ENCODE data around the gene CEP128. TPM values are rescaled to one million over a fixed set of nuclear protein-coding genes. Genes with fewer than 3 reads are reported as not detected.
"Not testable (repeated sequence)": the region's sequence is repeated elsewhere in the genome, so short reads cannot be mapped to it uniquely, and the experiment has no call there.

The CEP128 gene
- total and polyA plus RNA-seq, 2 donors from 2014 or later = 0.43 to 9.0 TPM

DNA sequence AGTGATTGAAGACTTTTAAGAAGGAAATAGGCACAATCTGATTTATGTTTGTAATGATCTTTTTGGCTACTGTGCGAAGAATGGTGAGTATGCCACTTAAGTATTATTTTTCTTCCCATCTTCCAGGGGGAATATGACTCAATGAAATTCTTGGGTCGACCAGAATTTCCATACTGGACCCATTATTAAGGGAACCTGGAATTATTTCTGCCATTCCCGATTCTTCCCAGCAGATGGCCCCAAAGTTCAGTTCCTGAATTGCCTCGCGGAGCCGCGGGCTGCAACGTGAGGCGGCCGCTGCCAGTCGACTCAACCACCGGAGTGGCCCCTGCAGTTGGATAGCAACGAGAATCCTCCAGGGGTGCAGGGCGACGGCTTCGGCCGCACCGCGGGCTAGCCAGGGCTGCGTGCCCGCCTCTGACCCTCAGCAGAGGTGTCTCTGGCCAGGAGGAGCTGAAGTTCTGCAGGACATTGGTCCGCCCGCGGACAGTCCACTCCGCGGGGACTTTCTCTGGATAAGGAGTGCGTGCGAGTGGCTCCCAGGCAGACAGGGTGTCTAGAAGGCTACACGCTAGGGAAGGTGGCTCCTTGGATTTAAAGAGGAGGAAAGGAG, 13.3 kb upstream of the CEP128 start:
- H3K9me3 ChIP-seq (ENCODE audit: control insufficient read depth in 2 of 3, insufficient read depth in 1 of 3, low read length in 3 of 3) = no peaks in the 10 kb centered on the region
- H3K36me3 ChIP-seq (ENCODE audit: control insufficient read depth in 2 of 3, insufficient read depth in 3 of 3, low read length in 3 of 3) = no peaks in the 10 kb centered on the region
- H3K27me3 ChIP-seq (ENCODE audit: control insufficient read depth, insufficient read depth, low read length) = peaks cover 7% of the 10 kb centered on the region
- DNase-seq = peak; percentile 83 to 90 (median 89)
- TF ChIP-seq, protein P1, sequence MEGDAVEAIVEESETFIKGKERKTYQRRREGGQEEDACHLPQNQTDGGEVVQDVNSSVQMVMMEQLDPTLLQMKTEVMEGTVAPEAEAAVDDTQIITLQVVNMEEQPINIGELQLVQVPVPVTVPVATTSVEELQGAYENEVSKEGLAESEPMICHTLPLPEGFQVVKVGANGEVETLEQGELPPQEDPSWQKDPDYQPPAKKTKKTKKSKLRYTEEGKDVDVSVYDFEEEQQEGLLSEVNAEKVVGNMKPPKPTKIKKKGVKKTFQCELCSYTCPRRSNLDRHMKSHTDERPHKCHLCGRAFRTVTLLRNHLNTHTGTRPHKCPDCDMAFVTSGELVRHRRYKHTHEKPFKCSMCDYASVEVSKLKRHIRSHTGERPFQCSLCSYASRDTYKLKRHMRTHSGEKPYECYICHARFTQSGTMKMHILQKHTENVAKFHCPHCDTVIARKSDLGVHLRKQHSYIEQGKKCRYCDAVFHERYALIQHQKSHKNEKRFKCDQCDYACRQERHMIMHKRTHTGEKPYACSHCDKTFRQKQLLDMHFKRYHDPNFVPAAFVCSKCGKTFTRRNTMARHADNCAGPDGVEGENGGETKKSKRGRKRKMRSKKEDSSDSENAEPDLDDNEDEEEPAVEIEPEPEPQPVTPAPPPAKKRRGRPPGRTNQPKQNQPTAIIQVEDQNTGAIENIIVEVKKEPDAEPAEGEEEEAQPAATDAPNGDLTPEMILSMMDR (IDR thresholded peaks at IDR 0.05; ENCODE audit: borderline replicate concordance, extremely low read depth, insufficient read depth) = peak; percentile 79
- no peak overlapping the region for H3K27ac ChIP-seq (ENCODE audit: low read depth in 2 of 2, low read length in 2 of 2)
- FAIRE-seq = peak; percentile 87
- H3K4me1 ChIP-seq (ENCODE audit: control insufficient read depth in 2 of 3, insufficient read depth in 2 of 3, low read depth in 1 of 3, low read length in 3 of 3) = peaks cover 0 to 5% (median 0%) of the 10 kb centered on the region in 3 donors
- H3K9ac ChIP-seq (ENCODE audit: low read length in 3 of 3) = peak overlapping the region in 1 of 3 donors; percentile 37
- H3K4me3 ChIP-seq (ENCODE audit: low read length in 3 of 3) = peak overlapping the region; percentile 42 to 67 (median 61)
- intact Hi-C loops (cut with DNase I) = no loop called here

DNA sequence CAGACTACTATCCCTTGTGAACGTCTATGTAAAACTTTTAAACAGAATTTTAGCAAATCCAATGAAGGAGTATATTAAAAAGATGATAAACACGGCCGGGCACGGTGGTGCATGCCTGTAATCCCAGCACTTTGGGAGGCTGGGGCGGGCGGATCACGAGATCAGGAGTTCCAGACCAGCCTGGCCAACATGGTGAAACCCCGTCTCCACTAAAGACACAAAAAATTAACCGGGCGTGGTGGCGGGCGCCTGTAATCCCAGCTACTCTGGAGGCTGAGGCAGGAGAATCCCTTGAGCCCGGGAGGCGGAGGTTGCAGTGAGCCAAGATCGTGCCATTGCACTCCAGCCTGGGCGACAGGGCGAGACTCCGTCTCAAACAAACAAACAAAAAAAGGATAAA, 11.7 kb upstream of the CEP128 start:
- intact Hi-C loops (cut with DNase I); H3K4me1 ChIP-seq (ENCODE audit: control insufficient read depth in 2 of 3, insufficient read depth in 2 of 3, low read depth in 1 of 3, low read length in 3 of 3); H3K27ac ChIP-seq (ENCODE audit: low read depth in 2 of 2, low read length in 2 of 2); H3K27me3 ChIP-seq (ENCODE audit: control insufficient read depth, insufficient read depth, low read length); FAIRE-seq; DNase-seq; H3K4me3 ChIP-seq (ENCODE audit: low read length in 3 of 3); H3K9ac ChIP-seq (ENCODE audit: low read length in 3 of 3); H3K36me3 ChIP-seq (ENCODE audit: control insufficient read depth in 2 of 3, insufficient read depth in 3 of 3, low read length in 3 of 3); H3K9me3 ChIP-seq (ENCODE audit: control insufficient read depth in 2 of 3, insufficient read depth in 1 of 3, low read length in 3 of 3): not testable (repeated sequence)

DNA sequence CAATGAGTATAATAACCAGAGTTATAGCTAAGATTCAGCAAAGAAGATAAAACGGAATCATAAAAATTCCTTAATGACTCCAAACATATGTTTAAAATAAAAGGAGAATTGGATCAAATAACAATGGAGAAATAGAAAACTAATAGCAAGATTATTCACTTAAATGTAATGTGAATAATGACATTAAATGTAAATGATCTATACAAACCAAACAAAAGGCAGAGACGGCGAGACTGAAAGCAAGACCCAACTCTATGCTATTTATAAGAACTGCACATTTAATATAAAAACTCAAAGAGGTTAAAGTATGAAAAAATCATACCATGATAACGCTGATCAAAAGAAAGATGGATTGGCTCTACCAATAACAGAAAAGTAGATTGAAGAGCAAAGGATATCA, 10.0 kb upstream of the CEP128 start:
- Histone ChIP-seq H3K4me1 (ENCODE audit: control insufficient read depth in 2 of 3, insufficient read depth in 2 of 3, low read depth in 1 of 3, low read length in 3 of 3) (peaks cover 0 to 2% (median 0%) of the 10 kb centered on the region in 3 donors), H3K4me3 (ENCODE audit: low read length in 3 of 3) (no peak overlapping the region), H3K9me3 (ENCODE audit: control insufficient read depth in 2 of 3, insufficient read depth in 1 of 3, low read length in 3 of 3) (no peaks in the 10 kb centered on the region), H3K36me3 (ENCODE audit: control insufficient read depth in 2 of 3, insufficient read depth in 3 of 3, low read length in 3 of 3) (no peaks in the 10 kb centered on the region), H3K9ac (ENCODE audit: low read length in 3 of 3) (no peak overlapping the region), H3K27me3 (ENCODE audit: control insufficient read depth, insufficient read depth, low read length) (peaks cover 3% of the 10 kb centered on the region), H3K27ac (ENCODE audit: low read depth in 2 of 2, low read length in 2 of 2) (no peak overlapping the region)
- intact Hi-C loops (cut with DNase I) = no loop called here
- no peak for FAIRE-seq
- no peak for DNase-seq
- TF ChIP-seq, protein P1 (IDR thresholded peaks at IDR 0.05; ENCODE audit: borderline replicate concordance, extremely low read depth, insufficient read depth) = no peak

DNA sequence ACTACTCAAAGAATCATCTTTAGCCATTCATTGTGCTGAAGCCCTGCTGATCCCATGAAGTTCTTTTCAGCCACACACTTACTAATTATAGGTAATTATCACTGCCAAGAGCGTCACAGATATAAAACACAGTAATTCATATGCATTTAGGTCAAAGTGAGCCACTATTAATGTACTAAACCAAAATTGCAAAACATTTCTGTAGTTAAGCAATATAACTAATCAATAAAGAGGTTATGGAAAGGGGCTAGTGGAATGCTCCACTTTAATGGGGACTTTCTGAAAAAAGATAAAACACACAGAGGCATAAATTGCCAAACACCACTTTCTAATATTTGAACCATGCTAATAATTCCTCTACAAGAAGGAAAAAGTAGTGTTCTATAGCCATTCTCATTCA, 6.8 kb upstream of the CEP128 start:
- Histone ChIP-seq H3K36me3 (ENCODE audit: control insufficient read depth in 2 of 3, insufficient read depth in 3 of 3, low read length in 3 of 3) (no peaks in the 10 kb centered on the region), H3K27ac (ENCODE audit: low read depth in 2 of 2, low read length in 2 of 2) (no peak overlapping the region), H3K9ac (ENCODE audit: low read length in 3 of 3) (no peak overlapping the region), H3K27me3 (ENCODE audit: control insufficient read depth, insufficient read depth, low read length) (no peaks in the 10 kb centered on the region), H3K9me3 (ENCODE audit: control insufficient read depth in 2 of 3, insufficient read depth in 1 of 3, low read length in 3 of 3) (no peaks in the 10 kb centered on the region), H3K4me1 (ENCODE audit: control insufficient read depth in 2 of 3, insufficient read depth in 2 of 3, low read depth in 1 of 3, low read length in 3 of 3) (no peaks in the 10 kb centered on the region), H3K4me3 (ENCODE audit: low read length in 3 of 3) (no peak overlapping the region)
- TF ChIP-seq, protein P1 (IDR thresholded peaks at IDR 0.05; ENCODE audit: borderline replicate concordance, extremely low read depth, insufficient read depth) = no peak
- FAIRE-seq (no peak), DNase-seq (no peak)
- intact Hi-C loops (cut with DNase I) = no loop called here
